Uterus (tissue), 4 donors: ENCODE results near the gene SPATA31E1. TPM values are rescaled to one million over a fixed set of nuclear protein-coding genes. Genes with fewer than 3 reads are reported as not detected.

Experiments used
- DNase-seq, 2 donors: peaks; one replicate each; pipeline ENCODE4 v3.0.0-alpha.2; 2019 to 2020
- H3K27ac ChIP-seq, 2 donors: fragments of 200-600 bp; sonication (generic); 1 replicate in 1 of 2; 2 replicates in 1 of 2; pipeline ENCODE4 v1.5.1; 2016 to 2018
- H3K27me3 ChIP-seq, 2 donors: fragments of 200-600 bp; sonication (generic); one replicate each; pipeline ENCODE4 v1.5.1; 2018 to 2019; ENCODE audit warnings: control low read depth in 1 of 2
- H3K36me3 ChIP-seq, 2 donors: fragments of 200-600 bp; sonication (generic); one replicate each; pipeline ENCODE4 v1.5.1; 2019; ENCODE audit warnings: control low read depth in 1 of 2
- H3K4me1 ChIP-seq, 2 donors: fragments of 200-600 bp; sonication (generic); one replicate each; pipeline ENCODE4 v1.5.1; 2018 to 2019; ENCODE audit warnings: control low read depth in 1 of 2
- H3K4me3 ChIP-seq, 2 donors: fragments of 200-600 bp; sonication (generic); 1 replicate in 1 of 2; 2 replicates in 1 of 2; pipeline ENCODE4 v1.5.1; 2018 to 2019; ENCODE audit warnings: mild to moderate bottlenecking in 1 of 2
- H3K9me3 ChIP-seq, 2 donors: fragments of 200-600 bp; sonication (generic); one replicate each; pipeline ENCODE4 v1.5.1; 2019; ENCODE audit warnings: control low read depth in 1 of 2
- POLR2A ChIP-seq, 2 donors: fragments of 450-650 bp; IDR thresholded peaks; one replicate each; pipeline ENCODE4 v1.6.1; 2016; ENCODE audit warnings: antibody characterized with exemption in 2 of 2, mild to moderate bottlenecking in 1 of 2, moderate library complexity in 1 of 2
- intact Hi-C: fragments of 100-400 bp; cut with DNase I; formaldehyde crosslinking; loops from one replicate; pipeline ENCODE4 v1.15.1; 2023; ENCODE audit warnings: low total_unique reads
- total RNA-seq, 4 donors: library from RNA; depleted of rRNA in 3 of 4; stranded (reverse); fragments of >200 nt in 3 of 4; gene quantifications; one replicate each; pipeline versions ENCODE4 v1.1.0 to v1.2.4, GENCODE V29; 2014 to 2023
- TF ChIP-seq, protein P1 (sequence below), 4 experiments: fragments of 200-600 bp in 2 of 4; fragments of 450-650 bp in 2 of 4; sonication (generic) in 2 of 4; IDR thresholded peaks; one replicate each; pipeline ENCODE4 v1.5.1; 2016 to 2019; ENCODE audit warnings: antibody characterized with exemption in 4 of 4, mild to moderate bottlenecking in 2 of 4, moderate library complexity in 1 of 4
- donor health status: DM: yes; HTN: yes; CAD: no.

Gene SPATA31E1
- total RNA-seq, 4 donors from 2014 or later, result not detected

DNA sequence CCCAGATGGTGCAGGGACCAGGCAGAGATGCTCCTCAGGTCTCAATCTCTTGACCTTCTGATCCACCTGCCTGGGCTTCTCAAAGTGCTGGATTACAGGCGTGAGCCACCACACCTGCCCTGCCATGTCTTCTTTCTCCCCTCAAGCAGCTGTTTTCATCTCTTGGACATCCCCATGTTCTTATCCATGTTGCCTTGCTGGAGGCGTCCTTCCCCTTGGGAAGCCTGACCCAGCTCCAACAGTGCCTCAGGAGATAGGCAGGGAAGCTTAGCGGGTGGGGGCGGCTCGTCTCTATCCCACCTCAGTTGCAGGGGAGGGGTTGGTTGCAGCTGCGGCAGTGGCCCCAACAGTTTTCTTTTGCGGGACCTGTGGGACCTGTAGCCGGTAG lies 24.7 kb upstream of the SPATA31E1 start:
- Histone ChIP-seq H3K4me3 (no peak overlapping the region), H3K27me3 (no peaks in the 10 kb centered on the region), H3K9me3 (peaks cover 0 to 5% of the 10 kb centered on the region in 2 donors), H3K4me1 (no peaks in the 10 kb centered on the region), H3K27ac (no peak overlapping the region), H3K36me3 (no peaks in the 10 kb centered on the region)
- TF ChIP-seq, protein P1, sequence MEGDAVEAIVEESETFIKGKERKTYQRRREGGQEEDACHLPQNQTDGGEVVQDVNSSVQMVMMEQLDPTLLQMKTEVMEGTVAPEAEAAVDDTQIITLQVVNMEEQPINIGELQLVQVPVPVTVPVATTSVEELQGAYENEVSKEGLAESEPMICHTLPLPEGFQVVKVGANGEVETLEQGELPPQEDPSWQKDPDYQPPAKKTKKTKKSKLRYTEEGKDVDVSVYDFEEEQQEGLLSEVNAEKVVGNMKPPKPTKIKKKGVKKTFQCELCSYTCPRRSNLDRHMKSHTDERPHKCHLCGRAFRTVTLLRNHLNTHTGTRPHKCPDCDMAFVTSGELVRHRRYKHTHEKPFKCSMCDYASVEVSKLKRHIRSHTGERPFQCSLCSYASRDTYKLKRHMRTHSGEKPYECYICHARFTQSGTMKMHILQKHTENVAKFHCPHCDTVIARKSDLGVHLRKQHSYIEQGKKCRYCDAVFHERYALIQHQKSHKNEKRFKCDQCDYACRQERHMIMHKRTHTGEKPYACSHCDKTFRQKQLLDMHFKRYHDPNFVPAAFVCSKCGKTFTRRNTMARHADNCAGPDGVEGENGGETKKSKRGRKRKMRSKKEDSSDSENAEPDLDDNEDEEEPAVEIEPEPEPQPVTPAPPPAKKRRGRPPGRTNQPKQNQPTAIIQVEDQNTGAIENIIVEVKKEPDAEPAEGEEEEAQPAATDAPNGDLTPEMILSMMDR (IDR thresholded peaks at IDR 0.05), result no peak
- intact Hi-C loops, result no loop called here
- DNase-seq, result no peak

DNA sequence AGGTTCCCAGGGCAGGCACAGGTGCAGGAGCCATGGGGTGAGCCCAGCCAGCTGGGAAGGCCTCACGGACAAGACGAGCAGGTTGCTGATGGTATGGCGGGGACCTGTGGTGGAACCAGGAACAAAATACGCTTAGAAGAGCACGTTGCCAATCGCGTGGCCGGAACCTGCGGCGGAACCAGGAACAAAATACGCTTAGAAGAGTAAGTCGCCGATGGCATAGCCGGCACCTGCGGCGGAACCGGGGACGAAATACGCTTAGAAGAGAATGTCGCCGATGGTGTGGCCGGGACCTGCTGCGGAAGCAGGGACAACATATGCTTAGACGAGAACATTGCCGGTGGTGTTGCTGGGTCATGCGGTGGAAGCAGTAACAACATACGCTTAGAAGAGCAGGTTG lies 23.5 kb upstream of the SPATA31E1 start:
- no peak overlapping the region for H3K27ac ChIP-seq
- no peak overlapping the region for H3K4me3 ChIP-seq
- no peaks in the 10 kb centered on the region for H3K36me3 ChIP-seq
- no peak for DNase-seq
- no peaks in the 10 kb centered on the region for H3K27me3 ChIP-seq
- intact Hi-C loops, result no loop called here
- H3K9me3 ChIP-seq, result peaks cover 0 to 5% of the 10 kb centered on the region in 2 donors
- H3K4me1 ChIP-seq, result no peaks in the 10 kb centered on the region
- TF ChIP-seq POLR2A (IDR thresholded peaks at IDR 0.05), result no peak
- TF ChIP-seq, protein P1 (IDR thresholded peaks at IDR 0.05), result no peak

DNA sequence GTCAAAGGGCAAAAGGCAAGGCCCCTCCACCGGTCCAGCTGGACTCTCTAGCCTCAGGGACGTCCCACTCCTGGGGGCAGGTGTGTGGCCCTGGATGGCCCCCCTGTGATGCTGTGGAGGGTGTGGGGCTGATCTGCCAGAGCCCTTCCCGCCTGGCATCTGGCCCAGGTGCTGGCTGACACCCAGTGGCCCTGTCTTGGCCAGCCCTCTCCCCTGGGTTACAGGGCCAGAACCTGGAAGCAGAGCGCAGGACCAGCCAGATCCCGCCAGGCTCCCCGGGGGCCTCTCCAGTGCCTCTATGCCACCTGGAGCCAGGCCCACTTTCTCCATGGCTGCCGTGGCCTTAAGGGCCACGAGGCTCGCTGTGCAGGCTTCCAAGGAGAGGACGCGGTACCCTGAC lies 22.9 kb upstream of the SPATA31E1 start:
- TF ChIP-seq, protein P1 (IDR thresholded peaks at IDR 0.05), result no peak
- no peak for TF ChIP-seq POLR2A (IDR thresholded peaks at IDR 0.05)
- Histone ChIP-seq H3K36me3 (no peaks in the 10 kb centered on the region), H3K27ac (no peak overlapping the region), H3K4me1 (no peaks in the 10 kb centered on the region), H3K9me3 (peaks cover 0 to 5% of the 10 kb centered on the region in 2 donors), H3K4me3 (no peak overlapping the region), H3K27me3 (no peaks in the 10 kb centered on the region)
- DNase-seq, result no peak
- intact Hi-C loops, result no loop called here

DNA sequence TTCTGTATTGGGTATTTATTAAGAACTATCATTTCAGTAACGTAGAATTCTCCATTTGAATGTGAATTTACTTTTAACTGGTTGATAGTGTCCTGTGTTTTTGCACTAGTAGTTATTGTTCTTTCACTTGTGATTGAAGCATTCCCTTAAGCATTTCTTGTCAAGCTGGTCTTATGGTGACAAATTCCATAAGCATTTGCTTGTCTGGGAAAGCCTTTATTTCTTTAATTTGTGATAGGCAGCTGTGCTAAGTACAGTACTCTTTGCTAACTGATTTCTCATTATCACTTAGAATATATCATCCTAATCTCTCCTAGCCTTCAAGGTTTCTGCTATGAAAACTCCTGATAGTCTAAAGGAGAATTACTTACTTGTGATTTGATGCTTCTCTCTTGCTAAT lies 21.3 kb upstream of the SPATA31E1 start:
- no peak for TF ChIP-seq POLR2A (IDR thresholded peaks at IDR 0.05)
- TF ChIP-seq, protein P1 (IDR thresholded peaks at IDR 0.05), result no peak
- no peak for DNase-seq
- H3K9me3 ChIP-seq, result peaks cover 0 to 5% of the 10 kb centered on the region in 2 donors
- no peaks in the 10 kb centered on the region for H3K36me3 ChIP-seq
- H3K27ac ChIP-seq, result no peak overlapping the region
- H3K27me3 ChIP-seq, result no peaks in the 10 kb centered on the region
- intact Hi-C loops, result no loop called here
- H3K4me1 ChIP-seq, result no peaks in the 10 kb centered on the region
- H3K4me3 ChIP-seq, result no peak overlapping the region

DNA sequence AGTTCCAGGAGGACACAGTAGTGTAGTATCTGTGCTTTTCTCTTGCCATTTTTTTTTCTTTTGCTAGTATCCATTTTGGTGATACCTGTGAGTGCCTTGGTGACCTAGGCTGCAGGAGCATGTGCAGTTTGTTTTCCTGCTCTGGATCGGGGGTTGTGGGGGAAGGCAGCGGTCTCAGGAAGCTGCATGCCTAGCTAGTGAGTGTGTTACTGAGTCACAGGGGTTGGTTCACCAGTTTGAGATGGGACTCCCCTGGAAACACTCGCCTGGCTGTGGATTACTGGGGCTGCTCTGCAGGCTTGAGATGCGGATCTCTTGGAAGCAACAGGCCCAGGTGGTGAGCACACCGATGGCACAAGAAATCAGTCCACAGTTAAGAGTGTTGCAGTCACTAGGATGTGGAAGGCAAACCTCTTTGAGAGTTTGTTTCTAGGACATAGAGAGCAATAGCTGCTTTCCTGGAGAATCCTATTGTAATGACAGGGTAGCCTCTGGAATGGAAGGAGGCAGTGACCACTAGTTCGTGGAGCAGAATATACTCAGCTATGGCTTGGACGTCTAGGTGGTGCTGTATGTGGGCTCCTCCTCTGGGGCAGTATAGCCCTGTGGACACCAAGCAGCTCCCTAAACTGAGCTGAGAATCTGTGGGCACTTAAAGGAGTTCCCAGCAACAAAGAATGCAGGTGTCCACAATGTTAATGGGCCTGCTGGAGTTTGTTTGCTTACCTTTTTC lies 20.0 kb upstream of the SPATA31E1 start:
- H3K4me3 ChIP-seq, result no peak overlapping the region
- H3K27ac ChIP-seq, result no peak overlapping the region
- no peaks in the 10 kb centered on the region for H3K27me3 ChIP-seq
- DNase-seq, result no peak
- intact Hi-C loops, result no loop called here
- H3K36me3 ChIP-seq, result no peaks in the 10 kb centered on the region
- H3K9me3 ChIP-seq, result peaks cover 0 to 5% of the 10 kb centered on the region in 2 donors
- H3K4me1 ChIP-seq, result no peaks in the 10 kb centered on the region
- TF ChIP-seq POLR2A (IDR thresholded peaks at IDR 0.05), result no peak
- TF ChIP-seq, protein P1 (IDR thresholded peaks at IDR 0.05), result no peak
